ENCODE results near the gene MEGF11.

MEGF11 gene

GRCh38 chr15:66239514-66239913 lies 14.0 kb downstream of the MEGF11 start:
- no peak for DNase-seq (ENCODE audit: low spot score)

- DNase-seq (ENCODE audit: low spot score): no peak
These were observed 15.2 kb downstream of the MEGF11 start for GRCh38 chr15:66238318-66238717.

GRCh38 chr15:66237513-66238235 lies 15.9 kb downstream of the MEGF11 start:
- no peak for DNase-seq (ENCODE audit: low spot score)

- DNase-seq (ENCODE audit: low spot score): no peak
These were observed 16.7 kb downstream of the MEGF11 start for GRCh38 chr15:66236806-66237375.

GRCh38 chr15:66235866-66236265 lies 17.7 kb downstream of the MEGF11 start:
- no peak for DNase-seq (ENCODE audit: low spot score)

- no peak for DNase-seq (ENCODE audit: low spot score)
These were observed 18.8 kb downstream of the MEGF11 start for GRCh38 chr15:66234798-66235197.

GRCh38 chr15:66233487-66234415 lies 19.8 kb downstream of the MEGF11 start:
- no peak for DNase-seq (ENCODE audit: low spot score)

GRCh38 chr15:66232267-66232625 lies 21.3 kb downstream of the MEGF11 start:
- no peak for DNase-seq (ENCODE audit: low spot score)

GRCh38 chr15:66231394-66232266 lies 21.9 kb downstream of the MEGF11 start:
- DNase-seq (ENCODE audit: low spot score): no peak

- DNase-seq (ENCODE audit: low spot score): no peak
These were observed 23.6 kb downstream of the MEGF11 start for GRCh38 chr15:66229790-66230465.

- DNase-seq (ENCODE audit: low spot score): no peak
These were observed 24.5 kb downstream of the MEGF11 start for GRCh38 chr15:66228807-66229735.

GRCh38 chr15:66226736-66227135 lies 26.8 kb downstream of the MEGF11 start:
- DNase-seq (ENCODE audit: low spot score): no peak

GRCh38 chr15:66225656-66226274 lies 27.8 kb downstream of the MEGF11 start:
- DNase-seq (ENCODE audit: low spot score): no peak

- DNase-seq (ENCODE audit: low spot score): no peak
These were observed 28.6 kb downstream of the MEGF11 start for GRCh38 chr15:66224946-66225345.

- DNase-seq (ENCODE audit: low spot score): no peak
These were observed 31.0 kb downstream of the MEGF11 start for GRCh38 chr15:66222273-66223198.

GRCh38 chr15:66221126-66221525 lies 32.4 kb downstream of the MEGF11 start:
- no peak for DNase-seq (ENCODE audit: low spot score)

- DNase-seq (ENCODE audit: low spot score): no peak
These were observed 32.9 kb downstream of the MEGF11 start for GRCh38 chr15:66220601-66221000.

- DNase-seq (ENCODE audit: low spot score): no peak
These were observed 34.2 kb downstream of the MEGF11 start for GRCh38 chr15:66219339-66219738.

GRCh38 chr15:66216806-66217205 lies 36.7 kb downstream of the MEGF11 start:
- no peak for DNase-seq (ENCODE audit: low spot score)
